Right lobe of liver (tissue), 6 donors: ENCODE data around the gene RBM3. TPM values are rescaled to one million over a fixed set of nuclear protein-coding genes. Genes with fewer than 3 reads are reported as not detected.
A peak's percentile ranks its signal among the peaks of the same experiment; 100 is the strongest.

ENCODE experiments used
- ATAC-seq, 4 donors: fragments of 200-7000 bp; cut with Tn5 transposase; one replicate each; pipeline ENCODE4 v1.9.1; 2020; ENCODE audit warnings: mild to moderate bottlenecking in 4 of 4, moderate library complexity in 4 of 4
- DNase-seq, 3 donors: peaks; one replicate each; pipeline ENCODE4 v3.0.0-alpha.2; 2020
- H3K27ac ChIP-seq, 3 donors: fragments of 200-600 bp; one replicate each; pipeline ENCODE4 v1.8.0; 2022
- H3K27me3 ChIP-seq, 2 donors: fragments of 200-600 bp; one replicate each; pipeline ENCODE4 v1.8.0; 2022
- H3K36me3 ChIP-seq, 4 donors: fragments of 200-600 bp; sonication (generic) in 1 of 4; one replicate each; pipeline versions ENCODE4 v1.5.1 to v1.8.0; 2017 to 2022; ENCODE audit warnings: control low read depth in 1 of 4
- H3K4me1 ChIP-seq, 4 donors: fragments of 200-600 bp; sonication (generic) in 1 of 4; one replicate each; pipeline versions ENCODE4 v1.5.1 to v1.8.0; 2017 to 2022; ENCODE audit warnings: control low read depth in 1 of 4
- H3K4me3 ChIP-seq, 3 donors: fragments of 200-600 bp; one replicate each; pipeline ENCODE4 v1.8.0; 2022
- H3K9me3 ChIP-seq, 4 donors: fragments of 200-600 bp; sonication (generic) in 1 of 4; one replicate each; pipeline versions ENCODE4 v1.5.1 to v1.8.0; 2017 to 2022; ENCODE audit warnings: control low read depth in 1 of 4
- CTCF ChIP-seq, 4 donors: fragments of 200-600 bp in 3 of 4; fragments of 450-650 bp in 1 of 4; IDR thresholded peaks; one replicate each; pipeline versions ENCODE4 v1.5.1 to v1.8.0; 2016 to 2022; ENCODE audit warnings: antibody characterized with exemption in 4 of 4, mild to moderate bottlenecking in 2 of 4
- POLR2A ChIP-seq: fragments of 450-650 bp; IDR thresholded peaks from one replicate; pipeline ENCODE4 v1.6.1; 2017; ENCODE audit warnings: antibody characterized with exemption, mild to moderate bottlenecking
- WGBS: methylation state at CpG from one replicate; pipeline ENCODE4 v1.1.6; 2018; ENCODE audit warnings: low coverage, low lambda C conversion rate; ENCODE audit not compliant: insufficient coverage; ENCODE audit errors: missing lambda C conversion rate; 5-methylcytosine and 5-hydroxymethylcytosine counted together
- intact Hi-C, 2 donors: fragments of 100-400 bp; cut with DNase I; formaldehyde crosslinking; loops; one replicate each; pipeline versions ENCODE4 v1.11.2 to v1.14.1; 2022
- total RNA-seq, 6 experiments: library from RNA; depleted of rRNA in 2 of 6; stranded (reverse); fragments of >200 nt in 2 of 6; fragmentation: NEBNext Ultra II Directional in 3 of 6; extraction: Animal tissue kit (Norgen Biotek cat#: 25700) in 3 of 6; gene quantifications; one replicate each; pipeline versions ENCODE4 v1.1.0 to v1.2.4, GENCODE V29; 2016 to 2023
- donor health status: DM: no; HTN: yes; CAD: no.
- donor health status: DM: no; HTN: no; CAD: no.
- donor health status: DM: no; HTN: no; CAD: no.
- donor health status: DM: no; HTN: yes; CAD: no.
- donor health status: DM: no; HTN: yes; CAD: no.

The RBM3 gene
- total RNA-seq, 6 experiments from 2014 or later = 14.7 to 69.0 (median 57.7) TPM

- no peak overlapping the region for H3K4me3 ChIP-seq
- WGBS = no CpG with 5 or more reads among the region's 1 CpG
- no peaks in the 10 kb centered on the region for H3K9me3 ChIP-seq
- no peak for ATAC-seq
- TF ChIP-seq CTCF (IDR thresholded peaks at IDR 0.05) = no peak
- no peak for TF ChIP-seq POLR2A
- H3K27ac ChIP-seq = no peak overlapping the region
- no peak for DNase-seq
- no peaks in the 10 kb centered on the region for H3K27me3 ChIP-seq
- no peaks in the 10 kb centered on the region for H3K4me1 ChIP-seq
- peaks cover 0 to 12% (median 7%) of the 10 kb centered on the region in 4 donors for H3K36me3 ChIP-seq
- intact Hi-C loops = no loop called here
These were observed 42.1 kb upstream of the RBM3 start for GRCh38 chrX:48532161-48532560.

GRCh38 chrX:48533165-48533564 is 41.1 kb upstream of the RBM3 start:
- TF ChIP-seq CTCF (IDR thresholded peaks at IDR 0.05) (no peak), POLR2A (no peak)
- H3K36me3 ChIP-seq = peaks cover 0 to 2% (median 1%) of the 10 kb centered on the region in 4 donors
- H3K9me3 ChIP-seq = no peaks in the 10 kb centered on the region
- ATAC-seq = no peak
- H3K4me1 ChIP-seq = no peaks in the 10 kb centered on the region
- H3K27ac ChIP-seq = no peak overlapping the region
- WGBS = 85% methylated on average over 3 of the region's 3 CpGs
- no peak overlapping the region for H3K4me3 ChIP-seq
- no peak for DNase-seq
- no peaks in the 10 kb centered on the region for H3K27me3 ChIP-seq
- intact Hi-C loops = no loop called here

- TF ChIP-seq POLR2A (no peak), CTCF (IDR thresholded peaks at IDR 0.05) (no peak)
- DNase-seq (peak in 1 of 3 donors; percentile 55), ATAC-seq (no peak)
- H3K27ac ChIP-seq = peak overlapping the region; percentile 67 to 78 (median 69)
- 72% methylated on average over 20 of the region's 23 CpGs for WGBS
- intact Hi-C loops = no loop called here
- no peaks in the 10 kb centered on the region for H3K27me3 ChIP-seq
- no peak overlapping the region for H3K4me3 ChIP-seq
- H3K36me3 ChIP-seq = no peaks in the 10 kb centered on the region
- no peaks in the 10 kb centered on the region for H3K9me3 ChIP-seq
- H3K4me1 ChIP-seq = peaks cover 0 to 4% (median 0%) of the 10 kb centered on the region in 4 donors
These were observed 35.5 kb upstream of the RBM3 start for GRCh38 chrX:48538641-48539344.

GRCh38 chrX:48539345-48540027 is 34.8 kb upstream of the RBM3 start, which contains the start of gene TBC1D25:
Gene TBC1D25 (plus strand): TSS chrX:48539714. CDS start chrX:48539798, 84 bp downstream.
- WGBS = 44% methylated on average over 28 of the region's 59 CpGs
- ATAC-seq (peak; percentile 90 to 94 (median 92)), DNase-seq (peak; percentile 96 to 97 (median 96))
- TF ChIP-seq CTCF (IDR thresholded peaks at IDR 0.05) = peak; percentile 14 to 51 (median 26)
- peak; percentile 55 for TF ChIP-seq POLR2A
- Histone ChIP-seq H3K9me3 (no peaks in the 10 kb centered on the region), H3K27ac (peak within 1 kb of the TSS; percentile 69 to 84 (median 78)), H3K4me1 (peaks cover 0 to 4% (median 0%) of the 10 kb centered on the region in 4 donors), H3K27me3 (no peaks in the 10 kb centered on the region), H3K36me3 (peaks cover 0 to under 1% (median 0%) of the 10 kb centered on the region in 4 donors), H3K4me3 (peak within 1 kb of the TSS; percentile 53 to 72 (median 69))
- intact Hi-C loops = no loop called here
